ENCODE data around the gene APLNR. TPM values are rescaled to one million over a fixed set of nuclear protein-coding genes. Genes with fewer than 3 reads are reported as not detected.

APLNR gene
- total RNA-seq, 6 experiments from 2014 or later: not detected

GRCh38 chr11:57191311-57192219 lies 45.5 kb downstream of the APLNR start:
- Mint-ChIP-seq H3K27ac (no peak overlapping the region), H3K9me3 (no peaks in the 10 kb centered on the region), H3K4me1 (ENCODE audit: low read depth) (no peaks in the 10 kb centered on the region), H3K27me3 (ENCODE audit: insufficient read depth) (peaks cover 21% of the 10 kb centered on the region), H3K36me3 (ENCODE audit: low read depth) (no peaks in the 10 kb centered on the region), H3K4me3 (no peak overlapping the region)
- TF ChIP-seq CTCF (IDR thresholded peaks at IDR 0.05): no peak
- no peak for DNase-seq

GRCh38 chr11:57190548-57190947 lies 46.5 kb downstream of the APLNR start:
- TF ChIP-seq CTCF (IDR thresholded peaks at IDR 0.05): no peak
- H3K4me1 Mint-ChIP-seq (ENCODE audit: low read depth): no peaks in the 10 kb centered on the region
- DNase-seq: no peak
- H3K27ac Mint-ChIP-seq: no peak overlapping the region
- H3K9me3 Mint-ChIP-seq: no peaks in the 10 kb centered on the region
- peaks cover 17% of the 10 kb centered on the region for H3K27me3 Mint-ChIP-seq (ENCODE audit: insufficient read depth)
- H3K4me3 Mint-ChIP-seq: no peak overlapping the region
- no peaks in the 10 kb centered on the region for H3K36me3 Mint-ChIP-seq (ENCODE audit: low read depth)

Other genes with a start within 250 kb of the APLNR start
- not detected for gene OR5AK2, start 248.3 kb downstream of the APLNR start, total RNA-seq (2021; fragmentation: NEBNext Ultra II Directional; extraction: Animal tissue kit (Norgen Biotek cat#: 25700))
- gene LRRC55, start 55.3 kb downstream of the APLNR start, total RNA-seq (2021; fragmentation: NEBNext Ultra II Directional; extraction: Animal tissue kit (Norgen Biotek cat#: 25700)): not detected
- gene TNKS1BP1, start 87.7 kb upstream of the APLNR start, total RNA-seq (2021; fragmentation: NEBNext Ultra II Directional; extraction: Animal tissue kit (Norgen Biotek cat#: 25700)): 100 to 1,000 TPM; 118 to 134 (median 123) TPM
- gene SSRP1, start 98.6 kb upstream of the APLNR start, total RNA-seq (2021; fragmentation: NEBNext Ultra II Directional; extraction: Animal tissue kit (Norgen Biotek cat#: 25700)): 100 to 1,000 TPM in 5 of 6 experiments, 10 to 100 TPM in 1; 84.0 to 141 (median 133) TPM
- not detected for gene P2RX3, start 101.1 kb upstream of the APLNR start, total RNA-seq (2021; fragmentation: NEBNext Ultra II Directional; extraction: Animal tissue kit (Norgen Biotek cat#: 25700))
- gene PRG3, start 143.9 kb upstream of the APLNR start, total RNA-seq (2021; fragmentation: NEBNext Ultra II Directional; extraction: Animal tissue kit (Norgen Biotek cat#: 25700)): not detected
- gene PRG2, start 153.4 kb upstream of the APLNR start, total RNA-seq (2021; fragmentation: NEBNext Ultra II Directional; extraction: Animal tissue kit (Norgen Biotek cat#: 25700)): not detected
- gene SLC43A3, start 189.9 kb upstream of the APLNR start, total RNA-seq (2021; fragmentation: NEBNext Ultra II Directional; extraction: Animal tissue kit (Norgen Biotek cat#: 25700)): 10 to 100 TPM in 4 of 6 experiments, 1 to 10 TPM in 2; 2.1 to 18.7 (median 15.8) TPM
- gene RTN4RL2, start 223.3 kb upstream of the APLNR start, total RNA-seq (2021; fragmentation: NEBNext Ultra II Directional; extraction: Animal tissue kit (Norgen Biotek cat#: 25700)): under 1 TPM; 0.09 to 0.66 (median 0.35) TPM

Data from HFFc6 (cell line).